ENCODE data around the gene SLC22A1. TPM values are rescaled to one million over a fixed set of nuclear protein-coding genes. Genes with fewer than 3 reads are reported as not detected.

Gene SLC22A1
- total RNA-seq, 1 experiment from 2014 or later, result 0.39 TPM

- Mint-ChIP-seq H3K27me3 (ENCODE audit: low read depth) (no peaks in the 10 kb centered on the region), H3K4me3 (no peak overlapping the region), H3K9me3 (peaks cover 3 to 4% of the 10 kb centered on the region in 2 experiments; a peak in 4 of 5 replicates), H3K36me3 (ENCODE audit: insufficient read depth in 1 of 3, low read depth in 3 of 3) (peaks cover 66 to 92% (median 86%) of the 10 kb centered on the region in 3 experiments), H3K27ac (no peak overlapping the region), H3K4me1 (peaks cover 2 to 3% of the 10 kb centered on the region in 2 experiments; a peak in 2 of 4 replicates)
- Histone ChIP-seq H3K56ac (ENCODE audit: insufficient read length, low read depth, low read length) (no peak overlapping the region), H3K9me3 (ENCODE audit: control insufficient read depth, low read depth, low read length) (no peaks in the 10 kb centered on the region), H2BK5ac (ENCODE audit: insufficient read length, low read length) (no peak overlapping the region), H2BK20ac (ENCODE audit: low read depth, low read length, poor library complexity, severe bottlenecking) (no peak overlapping the region), H4K8ac (replicated peaks; ENCODE audit: insufficient read length, low read depth, low read length) (no peak overlapping the region), H3K79me2 (ENCODE audit: insufficient read depth, low read length) (no peaks in the 10 kb centered on the region), H3T11ph (ENCODE audit: low read length) (no peak overlapping the region), H3K23ac (ENCODE audit: insufficient read length, low read depth, low read length) (no peak overlapping the region), H3K4me2 (ENCODE audit: insufficient read depth, insufficient read length, low read length) (no peak overlapping the region), H3K4me1 (ENCODE audit: insufficient read depth, low read length) (no peaks in the 10 kb centered on the region), H2AK5ac (ENCODE audit: insufficient read length, low read length) (no peak overlapping the region), H2BK120ac (ENCODE audit: low read depth, low read length, poor library complexity, severe bottlenecking) (no peak overlapping the region), H2AFZ (ENCODE audit: low read length) (no peak overlapping the region), H4K5ac (ENCODE audit: insufficient read length, low read depth, low read length) (no peak overlapping the region), H3K27me3 (ENCODE audit: insufficient read depth, low read length) (no peaks in the 10 kb centered on the region), H3K4ac (ENCODE audit: low read depth, low read length) (no peak overlapping the region), H4K91ac (ENCODE audit: insufficient read length, low read depth, low read length) (no peak overlapping the region), H2BK15ac (ENCODE audit: low read depth, low read length) (no peak overlapping the region), H4K20me1 (ENCODE audit: control insufficient read depth, insufficient read depth, insufficient read length) (no peaks in the 10 kb centered on the region), H3K27ac (ENCODE audit: insufficient read length, low read depth, low read length) (no peak overlapping the region), H3K23me2 (ENCODE audit: insufficient read length, low read depth, low read length, poor library complexity, severe bottlenecking) (no peaks in the 10 kb centered on the region), H2BK12ac (ENCODE audit: insufficient read length, low read depth, low read length) (no peak overlapping the region), H3K79me1 (ENCODE audit: insufficient read depth, low read depth, low read length, poor library complexity, severe bottlenecking) (no peaks in the 10 kb centered on the region), H3K18ac (ENCODE audit: insufficient read length, low read depth, low read length) (no peak overlapping the region), H3K14ac (ENCODE audit: insufficient read depth, low read length) (no peak overlapping the region), H3K9ac (ENCODE audit: extremely low read depth, insufficient read length, low read length) (no peak overlapping the region)
- WGBS (ENCODE audit: extremely low coverage, insufficient read length, low lambda C conversion rate), result no CpG with 5 or more reads among the region's 15 CpGs
- no peak for TF ChIP-seq CTCF (conservative IDR thresholded peaks at IDR 0.05)
- DNase-seq, result no peak
Observed at GRCh38 chr6:160085713-160086505, 35.7 kb upstream of the SLC22A1 start.

Data from H9 (cell line).